Mesenchymal stem cell (in vitro differentiated cells and primary cell): ENCODE results near the gene CELF5.

Experiments
- DNase-seq: peaks from one replicate; pipeline ENCODE4 v3.0.0-alpha.2; 2013
- H2AFZ ChIP-seq: one replicate; pipeline ENCODE4 v1.6.1; 2013; ENCODE audit warnings: low read depth, mild to moderate bottlenecking, control low read depth, inconsistent platforms, low read length, moderate library complexity
- H2AK5ac ChIP-seq: 2 replicates; pipeline ENCODE4 v1.6.1; 2013; ENCODE audit warnings: low read length, moderate library complexity, mild to moderate bottlenecking, inconsistent platforms; ENCODE audit not compliant: severe bottlenecking
- H2BK120ac ChIP-seq: one replicate; pipeline ENCODE4 v1.6.1; 2013; ENCODE audit warnings: low read depth, mild to moderate bottlenecking, inconsistent platforms, low read length, moderate library complexity
- H2BK12ac ChIP-seq, 2 experiments: one replicate each; pipeline ENCODE4 v1.6.1; 2013; ENCODE audit warnings: inconsistent platforms in 2 of 2, low read length in 2 of 2, mild to moderate bottlenecking in 2 of 2, moderate library complexity in 2 of 2, control low read depth in 1 of 2
- H2BK15ac ChIP-seq: one replicate; pipeline ENCODE4 v1.6.1; 2013; ENCODE audit warnings: mild to moderate bottlenecking, low read depth, inconsistent platforms; ENCODE audit not compliant: poor library complexity, severe bottlenecking
- H2BK5ac ChIP-seq: 2 replicates; pipeline ENCODE4 v1.6.1; 2013; ENCODE audit warnings: low read depth, mild to moderate bottlenecking, low read length, control low read depth, inconsistent platforms; ENCODE audit not compliant: poor library complexity, severe bottlenecking
- H3K14ac ChIP-seq, 2 experiments: one replicate each; pipeline ENCODE4 v1.6.1; 2013; ENCODE audit warnings: inconsistent platforms in 2 of 2, low read length in 2 of 2, control low read depth in 1 of 2, mild to moderate bottlenecking in 1 of 2, moderate library complexity in 1 of 2
- H3K18ac ChIP-seq, 2 experiments: one replicate each; pipeline ENCODE4 v1.6.1; 2013; ENCODE audit warnings: inconsistent platforms in 2 of 2, low read length in 2 of 2, control low read depth in 1 of 2, low read depth in 1 of 2, mild to moderate bottlenecking in 1 of 2
- H3K23ac ChIP-seq, 2 experiments: one replicate each; pipeline ENCODE4 v1.6.1; 2013; ENCODE audit warnings: inconsistent platforms in 2 of 2, low read length in 2 of 2, mild to moderate bottlenecking in 2 of 2, moderate library complexity in 2 of 2, control low read depth in 1 of 2
- H3K27ac ChIP-seq: 2 replicates; pipeline ENCODE4 v1.5.1; 2013; ENCODE audit warnings: mild to moderate bottlenecking, moderate library complexity, low read length, control low read depth, inconsistent platforms; ENCODE audit not compliant: poor library complexity, severe bottlenecking
- H3K27me3 ChIP-seq, 2 experiments: 2 replicates each; pipeline versions ENCODE4 v1.6.1 to v1.7.0; 2013; ENCODE audit warnings: low read length in 2 of 2, mild to moderate bottlenecking in 2 of 2, moderate library complexity in 2 of 2, control low read depth in 1 of 2, inconsistent platforms in 1 of 2; ENCODE audit not compliant: control insufficient read depth in 1 of 2, insufficient read depth in 1 of 2
- H3K36me3 ChIP-seq, 2 experiments: 2 replicates each; pipeline versions ENCODE4 v1.6.1 to v1.7.0; 2013; ENCODE audit warnings: low read length in 2 of 2, control low read depth in 1 of 2, inconsistent platforms in 1 of 2, low read depth in 1 of 2, mild to moderate bottlenecking in 1 of 2; ENCODE audit not compliant: insufficient read depth in 2 of 2, control insufficient read depth in 1 of 2
- H3K4ac ChIP-seq, 2 experiments: one replicate each; pipeline ENCODE4 v1.6.1; 2013; ENCODE audit warnings: inconsistent platforms in 2 of 2, low read length in 2 of 2, mild to moderate bottlenecking in 2 of 2, moderate library complexity in 2 of 2, control low read depth in 1 of 2, low read depth in 1 of 2
- H3K4me1 ChIP-seq: 2 replicates; pipeline ENCODE4 v1.6.1; 2013; ENCODE audit warnings: low read depth, low read length, control low read depth; ENCODE audit not compliant: control insufficient read depth, insufficient read depth
- H3K4me2 ChIP-seq: 2 replicates; pipeline ENCODE4 v1.6.1; 2013; ENCODE audit warnings: low read length, mild to moderate bottlenecking, inconsistent platforms; ENCODE audit not compliant: poor library complexity, severe bottlenecking
- H3K4me3 ChIP-seq, 2 experiments: 2 replicates each; pipeline versions ENCODE4 v1.5.1 to v1.7.0; 2013; ENCODE audit warnings: low read length in 2 of 2, mild to moderate bottlenecking in 2 of 2, control low read depth in 1 of 2, low read depth in 1 of 2; ENCODE audit not compliant: insufficient read depth in 1 of 2
- H3K79me1 ChIP-seq: replicated peaks from 2 replicates; pipeline ENCODE4 v1.6.1; 2013; ENCODE audit warnings: mild to moderate bottlenecking, control low read depth, low read length, inconsistent platforms; ENCODE audit not compliant: poor library complexity, severe bottlenecking
- H3K9ac ChIP-seq: 2 replicates; pipeline ENCODE4 v1.7.0; 2013; ENCODE audit warnings: mild to moderate bottlenecking, low read length, moderate library complexity
- H3K9me3 ChIP-seq: 2 replicates; pipeline ENCODE4 v1.7.0; 2013; ENCODE audit warnings: mild to moderate bottlenecking, low read length; ENCODE audit not compliant: control insufficient read depth
- H4K8ac ChIP-seq: one replicate; pipeline ENCODE4 v1.6.1; 2013; ENCODE audit warnings: inconsistent platforms, mild to moderate bottlenecking, low read length, moderate library complexity
- H4K91ac ChIP-seq: one replicate; pipeline ENCODE4 v1.6.1; 2013; ENCODE audit warnings: mild to moderate bottlenecking, low read length, inconsistent platforms
- WGBS: methylation state at CpG from one replicate; pipeline ENCODE4 v1.1.7; 2013; ENCODE audit warnings: mixed read lengths; 5-methylcytosine and 5-hydroxymethylcytosine counted together

The CELF5 gene

GRCh38 chr19:3210347-3211017, 14.0 kb upstream of the CELF5 start:
- H3K27ac ChIP-seq, result no peak overlapping the region
- no peak overlapping the region for H3K4me3 ChIP-seq
- H2BK12ac ChIP-seq, result no peak overlapping the region
- peaks cover 4% of the 10 kb centered on the region for H3K4me1 ChIP-seq
- no peak overlapping the region for H2BK5ac ChIP-seq
- 55% methylated on average over 20 of the region's 20 CpGs for WGBS
- no peak overlapping the region for H2BK15ac ChIP-seq
- H3K23ac ChIP-seq, result no peak overlapping the region
- H2BK120ac ChIP-seq, result no peak overlapping the region
- H3K9me3 ChIP-seq, result no peaks in the 10 kb centered on the region
- peak overlapping the region; percentile 40 for H4K91ac ChIP-seq
- no peak overlapping the region for H3K9ac ChIP-seq
- H3K14ac ChIP-seq, result no peak overlapping the region
- peaks cover 30 to 48% of the 10 kb centered on the region in 2 experiments for H3K36me3 ChIP-seq
- no peak overlapping the region for H2AFZ ChIP-seq
- H4K8ac ChIP-seq, result no peak overlapping the region
- peak; percentile 35 for DNase-seq
- no peaks in the 10 kb centered on the region for H3K27me3 ChIP-seq
- no peak overlapping the region for H2AK5ac ChIP-seq
- no peak overlapping the region for H3K18ac ChIP-seq
- peaks cover 3% of the 10 kb centered on the region for H3K79me1 ChIP-seq
- H3K4ac ChIP-seq, result no peak overlapping the region
- H3K4me2 ChIP-seq, result no peak overlapping the region

DNA sequence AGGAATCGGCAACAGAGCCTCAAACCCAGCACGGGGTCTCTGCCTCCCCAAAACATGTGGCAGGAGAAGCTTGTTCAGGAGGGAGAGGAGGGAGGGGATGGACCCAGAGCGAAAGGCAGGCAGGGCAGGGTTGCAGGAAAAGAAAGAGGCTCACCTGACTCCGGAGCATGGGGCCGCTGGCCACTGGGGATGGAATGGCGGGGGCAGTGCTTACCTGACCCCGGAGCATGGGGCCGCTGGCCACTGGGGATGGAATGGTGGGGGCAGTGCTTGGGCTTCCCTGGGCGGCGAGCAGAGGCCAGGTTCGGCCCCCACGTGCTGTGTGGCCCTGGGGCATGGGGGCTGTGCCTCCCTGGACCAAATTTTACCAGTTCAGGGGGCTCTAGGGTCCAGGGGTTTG, 13.3 kb upstream of the CELF5 start:
- Histone ChIP-seq H3K27ac (no peak overlapping the region), H3K4me3 (no peak overlapping the region), H3K4ac (no peak overlapping the region), H3K9me3 (no peaks in the 10 kb centered on the region), H3K23ac (no peak overlapping the region), H4K91ac (peak overlapping the region; percentile 47), H2BK120ac (no peak overlapping the region), H2AK5ac (no peak overlapping the region), H3K4me2 (no peak overlapping the region), H3K14ac (no peak overlapping the region), H2BK15ac (peak overlapping the region; percentile 81), H3K9ac (no peak overlapping the region), H3K36me3 (peaks cover 26 to 41% of the 10 kb centered on the region in 2 experiments), H4K8ac (no peak overlapping the region), H3K18ac (no peak overlapping the region), H2BK12ac (no peak overlapping the region), H2AFZ (no peak overlapping the region), H3K27me3 (no peaks in the 10 kb centered on the region), H3K79me1 (peaks cover 3% of the 10 kb centered on the region), H3K4me1 (peaks cover 4% of the 10 kb centered on the region), H2BK5ac (no peak overlapping the region)
- DNase-seq, result no peak
- 78% methylated on average over 12 of the region's 12 CpGs for WGBS

DNA sequence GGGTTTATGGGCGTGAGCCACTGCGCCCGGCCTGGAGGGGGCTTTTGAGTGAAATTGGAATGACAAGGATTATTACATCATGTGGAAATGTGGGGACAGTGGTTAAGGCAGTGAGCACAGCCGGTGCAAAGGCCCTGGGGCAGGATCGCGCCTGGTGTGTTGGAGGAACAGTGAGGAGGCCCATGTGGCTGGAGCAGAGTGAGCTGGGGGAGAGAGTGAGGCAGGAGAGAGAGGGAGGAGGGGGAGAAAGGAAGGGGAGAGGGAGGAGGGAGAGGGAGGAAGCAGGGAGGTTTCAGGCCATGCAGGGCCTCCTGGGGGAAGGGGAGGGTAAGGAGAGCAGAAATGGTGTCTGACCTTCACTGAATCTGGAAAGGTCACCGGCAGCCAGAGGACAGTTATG, 11.3 kb upstream of the CELF5 start:
- H2BK120ac ChIP-seq, result no peak overlapping the region
- peaks cover 7 to 23% of the 10 kb centered on the region in 2 experiments for H3K36me3 ChIP-seq
- H3K4ac ChIP-seq, result no peak overlapping the region
- 91% methylated on average over 7 of the region's 7 CpGs for WGBS
- H2BK12ac ChIP-seq, result no peak overlapping the region
- H3K18ac ChIP-seq, result no peak overlapping the region
- H3K79me1 ChIP-seq, result peaks cover 3% of the 10 kb centered on the region
- H3K23ac ChIP-seq, result no peak overlapping the region
- peaks cover 4% of the 10 kb centered on the region for H3K4me1 ChIP-seq
- H2BK15ac ChIP-seq, result no peak overlapping the region
- no peak overlapping the region for H2AK5ac ChIP-seq
- no peak overlapping the region for H3K4me3 ChIP-seq
- no peak overlapping the region for H3K14ac ChIP-seq
- no peak for DNase-seq
- no peak overlapping the region for H3K4me2 ChIP-seq
- H3K27me3 ChIP-seq, result no peaks in the 10 kb centered on the region
- H3K27ac ChIP-seq, result no peak overlapping the region
- no peaks in the 10 kb centered on the region for H3K9me3 ChIP-seq
- H2BK5ac ChIP-seq, result no peak overlapping the region
- no peak overlapping the region for H3K9ac ChIP-seq
- H2AFZ ChIP-seq, result no peak overlapping the region
- no peak overlapping the region for H4K8ac ChIP-seq
- H4K91ac ChIP-seq, result no peak overlapping the region

- Histone ChIP-seq H2AK5ac (no peak overlapping the region), H3K27ac (no peak overlapping the region), H4K8ac (no peak overlapping the region), H3K14ac (no peak overlapping the region), H2AFZ (no peak overlapping the region), H3K36me3 (peaks cover 0 to 3% of the 10 kb centered on the region in 2 experiments), H3K9me3 (no peaks in the 10 kb centered on the region), H3K4ac (no peak overlapping the region), H3K4me1 (no peaks in the 10 kb centered on the region), H3K4me3 (no peak overlapping the region), H3K18ac (no peak overlapping the region), H3K9ac (no peak overlapping the region), H2BK5ac (no peak overlapping the region), H2BK120ac (no peak overlapping the region), H2BK12ac (no peak overlapping the region), H3K23ac (no peak overlapping the region), H2BK15ac (no peak overlapping the region), H3K79me1 (no peaks in the 10 kb centered on the region), H3K4me2 (no peak overlapping the region), H3K27me3 (peaks cover 3 to 4% of the 10 kb centered on the region in 2 experiments), H4K91ac (no peak overlapping the region)
- 82% methylated on average over 5 of the region's 5 CpGs for WGBS
- DNase-seq, result no peak
These were observed 7.6 kb upstream of the CELF5 start for GRCh38 chr19:3216874-3217273.
